ENCODE results near the gene RAB10.
"Not testable (repeated sequence)": the region's sequence is repeated elsewhere in the genome, so short reads cannot be mapped to it uniquely, and the experiment has no call there.

RAB10 gene

GRCh38 chr2:26016706-26017045 lies 17.2 kb upstream of the RAB10 start:
- not testable (repeated sequence) for DNase-seq

- no peak for DNase-seq
These were observed 16.3 kb upstream of the RAB10 start for GRCh38 chr2:26017464-26018183.

- no peak for DNase-seq
These were observed 15.5 kb upstream of the RAB10 start for GRCh38 chr2:26018184-26019055.

GRCh38 chr2:26020231-26020640 lies 13.6 kb upstream of the RAB10 start:
- no peak for DNase-seq

- no peak for DNase-seq
These were observed 9.6 kb upstream of the RAB10 start for GRCh38 chr2:26024260-26024659.

- no peak for DNase-seq
These were observed 8.4 kb upstream of the RAB10 start for GRCh38 chr2:26025509-26025908.

GRCh38 chr2:26028083-26028482 lies 5.8 kb upstream of the RAB10 start:
- DNase-seq, result not testable (repeated sequence)

GRCh38 chr2:26032586-26033269 lies 1.2 kb upstream of the RAB10 start:
- not testable (repeated sequence) for DNase-seq

- no peak for DNase-seq
These were observed 540 bp upstream of the RAB10 start for GRCh38 chr2:26033270-26033817.

- DNase-seq, result peak; percentile 3
These were observed 731 bp downstream of the RAB10 start for GRCh38 chr2:26034637-26034992.

- no peak for DNase-seq
These were observed 1.3 kb downstream of the RAB10 start for GRCh38 chr2:26035090-26035743.

- DNase-seq, result no peak
These were observed 5.9 kb downstream of the RAB10 start for GRCh38 chr2:26039603-26040323.

GRCh38 chr2:26043109-26043508 lies 9.2 kb downstream of the RAB10 start:
- no peak for DNase-seq

- DNase-seq, result no peak
These were observed 10.2 kb downstream of the RAB10 start for GRCh38 chr2:26043862-26044696.

- no peak for DNase-seq
These were observed 14.9 kb downstream of the RAB10 start for GRCh38 chr2:26048791-26049190.

GRCh38 chr2:26049641-26050040 lies 15.8 kb downstream of the RAB10 start:
- DNase-seq, result no peak

GRCh38 chr2:26052740-26053139 lies 18.9 kb downstream of the RAB10 start:
- no peak for DNase-seq

GRCh38 chr2:26054598-26055348 lies 20.9 kb downstream of the RAB10 start:
- no peak for DNase-seq

GRCh38 chr2:26058390-26058789 lies 24.5 kb downstream of the RAB10 start:
- DNase-seq, result no peak

- DNase-seq, result no peak
These were observed 25.7 kb downstream of the RAB10 start for GRCh38 chr2:26059542-26059941.
